Glomerular visceral epithelial cell (primary cell): ENCODE results near the gene CKLF.

Source experiments
- DNase-seq: peaks from one replicate; pipeline ENCODE4 v3.0.0-alpha.2; 2016; ENCODE audit errors: extremely low spot score

Gene CKLF

DNA sequence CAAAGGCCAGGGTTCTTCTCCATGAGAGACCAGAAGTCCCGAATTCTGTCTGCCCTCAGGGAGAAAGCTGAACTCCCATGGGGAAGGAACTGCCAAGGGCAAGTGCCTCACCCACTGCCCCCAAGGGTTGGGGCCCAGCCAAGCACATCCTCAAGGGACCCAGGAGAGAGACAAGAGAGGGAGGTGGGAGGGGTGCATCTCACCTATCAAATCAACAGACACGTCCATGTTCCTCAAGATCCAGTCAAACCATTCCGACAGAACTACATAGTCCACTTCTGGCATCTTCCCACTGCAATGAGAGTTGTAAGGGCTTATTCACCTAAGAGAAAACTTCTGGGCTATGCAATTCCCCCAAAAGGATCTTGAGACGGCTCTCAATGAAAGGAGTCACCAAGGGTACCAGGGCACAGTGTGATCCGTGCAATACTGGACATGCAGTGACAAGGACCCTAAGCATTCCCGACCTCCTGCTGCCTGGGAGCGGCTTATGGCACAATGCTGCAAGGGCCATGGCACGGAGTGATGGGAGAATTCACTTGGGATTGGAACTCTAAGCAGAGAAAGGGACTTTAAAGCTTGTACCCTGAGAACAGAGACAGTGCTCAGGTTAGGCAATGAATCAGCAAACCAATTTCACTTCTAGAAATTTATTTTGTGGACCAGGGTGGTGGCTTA lies 34.7 kb upstream of the CKLF start:
- no peak for DNase-seq

DNA sequence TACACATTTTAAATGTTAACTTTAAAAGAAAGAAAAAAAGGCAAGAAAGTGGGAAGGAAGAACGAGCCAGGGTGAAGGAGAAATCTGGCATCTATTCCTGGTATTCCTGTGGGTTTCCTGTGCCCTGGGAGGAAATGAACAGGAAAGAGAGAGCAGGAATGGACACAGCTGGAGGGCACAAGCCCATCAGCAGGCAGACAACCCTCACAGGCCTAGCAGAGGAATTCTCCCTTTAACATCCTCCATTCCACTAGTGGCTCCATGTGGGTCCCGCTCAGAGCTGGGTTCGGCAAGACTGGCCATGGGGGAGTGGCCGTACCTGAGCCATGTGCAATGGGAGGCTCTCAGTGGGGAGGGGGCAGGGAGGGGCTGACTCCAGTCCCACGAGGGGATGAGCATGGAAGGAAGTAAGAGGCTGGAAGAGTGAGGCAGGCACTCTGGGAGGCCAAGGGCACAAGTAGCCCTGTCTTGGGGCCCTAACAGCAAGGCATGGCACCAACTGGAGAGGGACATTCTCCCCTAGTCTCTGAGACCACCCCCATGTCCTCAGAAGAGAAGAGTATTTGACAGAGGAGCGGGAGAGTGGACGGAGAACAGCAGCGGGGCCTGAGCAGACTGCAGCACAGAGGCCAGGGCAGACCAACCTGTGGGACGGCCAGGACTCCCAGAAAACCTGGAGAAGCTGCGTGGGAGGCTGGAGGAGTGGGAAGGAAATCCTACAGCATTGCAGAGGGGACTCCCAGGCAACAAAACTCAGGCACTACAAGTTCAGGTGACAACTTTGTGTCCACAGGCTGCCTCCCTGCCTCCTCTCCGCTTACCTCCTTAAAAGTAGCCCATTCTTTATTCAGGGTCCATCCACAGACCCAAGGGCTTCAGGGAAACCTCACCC lies 32.6 kb upstream of the CKLF start:
- DNase-seq = no peak

DNA sequence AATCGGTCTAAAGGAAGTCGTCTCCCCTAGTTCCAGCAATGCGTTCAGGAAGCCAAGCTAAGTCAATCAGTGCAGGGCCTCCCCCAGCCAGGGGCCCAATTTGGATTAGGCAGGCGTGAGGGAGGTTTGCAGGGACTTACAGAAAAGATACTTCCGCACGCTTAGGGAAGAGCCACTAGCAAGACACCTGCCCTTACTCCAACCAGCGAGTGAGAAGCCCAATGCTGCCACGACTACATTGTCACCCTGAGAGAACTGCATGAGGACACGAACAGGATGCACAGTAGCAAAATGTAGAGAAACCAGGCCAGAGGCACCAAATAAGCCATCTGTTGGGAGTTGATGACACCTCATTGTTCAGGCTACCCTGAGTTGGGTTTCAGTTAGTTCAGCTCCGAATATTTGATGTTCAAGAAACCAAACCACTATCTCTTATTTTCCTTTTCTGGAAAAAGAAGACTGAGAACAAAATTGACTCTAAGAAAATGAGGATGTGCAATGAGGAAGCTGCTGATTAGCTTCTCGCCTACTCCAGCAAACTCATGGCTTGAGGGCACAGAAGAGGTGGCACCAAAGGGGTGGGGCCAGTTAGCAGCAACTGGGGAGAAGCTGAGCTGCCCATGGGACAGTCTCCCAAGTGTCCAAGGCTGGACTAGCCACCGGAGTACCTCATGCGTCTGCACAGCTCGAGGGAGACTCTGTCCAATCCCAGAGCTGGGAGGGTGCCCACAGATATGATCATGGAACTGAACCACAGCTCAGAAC lies 31.8 kb upstream of the CKLF start:
- DNase-seq = no peak

DNA sequence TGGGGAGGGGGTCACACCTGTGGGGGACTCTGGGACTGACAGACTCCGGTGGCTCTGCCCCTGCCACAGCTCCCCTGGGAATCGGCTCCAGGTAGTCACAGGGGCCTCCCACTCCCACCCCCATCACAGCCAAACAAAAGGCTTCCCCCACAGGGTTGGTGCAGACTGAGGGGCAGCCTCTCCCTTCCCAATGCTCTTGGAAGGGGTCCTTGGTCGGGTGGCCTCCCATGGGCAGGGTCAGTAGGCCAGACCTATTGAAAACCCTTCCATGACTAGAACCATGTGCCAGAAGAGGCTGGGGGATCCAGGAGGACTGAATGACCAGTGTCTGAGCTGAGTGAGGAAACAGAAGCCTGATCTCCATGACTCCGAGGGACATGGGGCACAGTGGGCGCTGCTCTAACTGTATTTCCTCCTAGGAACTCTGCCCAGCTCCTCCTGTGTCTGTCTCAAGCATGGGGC lies 31.1 kb upstream of the CKLF start:
- DNase-seq = no peak

GRCh38 chr16:66521951-66522771 lies 30.2 kb upstream of the CKLF start:
- peak; percentile 98 for DNase-seq

- no peak for DNase-seq
Measured at GRCh38 chr16:66522816-66523590, 29.4 kb upstream of the CKLF start.

GRCh38 chr16:66523861-66524354 lies 28.5 kb upstream of the CKLF start:
- no peak for DNase-seq

DNA sequence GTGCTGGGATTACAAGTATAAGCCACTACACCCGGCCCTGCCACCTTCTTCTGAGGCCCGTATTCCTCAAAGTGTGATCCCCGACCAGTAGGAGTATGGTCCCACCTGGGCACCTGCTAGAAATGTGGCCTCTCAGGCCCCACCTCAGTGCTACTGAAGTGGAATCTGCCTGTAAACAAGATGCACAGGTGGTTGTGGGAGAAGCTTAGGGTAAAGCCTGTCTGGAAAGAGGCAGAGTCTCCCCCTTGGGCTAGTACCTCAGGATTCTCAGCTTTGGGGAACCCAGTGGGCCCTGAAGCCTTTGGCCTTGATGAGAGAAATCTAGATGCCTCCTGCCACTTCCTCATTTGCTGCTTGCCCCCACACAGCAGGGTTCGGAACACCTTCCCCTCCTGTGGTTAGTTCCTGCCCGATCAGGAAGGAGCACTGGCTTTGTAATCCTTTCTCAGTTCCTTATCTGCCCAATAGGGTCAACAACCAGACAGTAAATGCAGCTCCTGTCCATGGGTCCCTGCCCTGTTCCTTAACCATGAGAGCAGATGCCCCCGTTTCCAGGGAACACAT lies 27.7 kb upstream of the CKLF start:
- no peak for DNase-seq

- DNase-seq = no peak
Measured at GRCh38 chr16:66525396-66526180, 26.8 kb upstream of the CKLF start.

- no peak for DNase-seq
Measured at GRCh38 chr16:66528294-66528693, 24.1 kb upstream of the CKLF start.

DNA sequence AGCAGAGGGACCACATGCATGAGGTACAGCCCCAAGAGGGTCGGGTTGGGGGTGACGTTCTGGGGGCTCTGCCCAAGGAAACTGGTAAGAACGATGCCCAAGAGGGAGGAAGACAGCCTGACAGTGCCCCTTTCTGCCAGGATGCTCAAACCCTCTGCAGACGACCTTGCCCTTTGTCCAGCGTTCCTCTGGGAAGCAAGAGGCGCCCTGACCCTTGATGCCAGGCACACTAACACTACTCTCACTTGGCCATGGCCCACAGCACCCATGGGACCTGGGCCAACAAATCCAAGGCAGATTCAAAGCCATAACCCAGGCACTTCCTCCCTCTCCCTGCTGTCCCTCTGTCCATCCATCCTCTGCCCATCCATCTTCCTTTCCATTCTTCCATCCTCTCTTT lies 22.9 kb upstream of the CKLF start:
- DNase-seq = no peak

- no peak for DNase-seq
Measured at GRCh38 chr16:66534376-66534799, 18.0 kb upstream of the CKLF start.

DNA sequence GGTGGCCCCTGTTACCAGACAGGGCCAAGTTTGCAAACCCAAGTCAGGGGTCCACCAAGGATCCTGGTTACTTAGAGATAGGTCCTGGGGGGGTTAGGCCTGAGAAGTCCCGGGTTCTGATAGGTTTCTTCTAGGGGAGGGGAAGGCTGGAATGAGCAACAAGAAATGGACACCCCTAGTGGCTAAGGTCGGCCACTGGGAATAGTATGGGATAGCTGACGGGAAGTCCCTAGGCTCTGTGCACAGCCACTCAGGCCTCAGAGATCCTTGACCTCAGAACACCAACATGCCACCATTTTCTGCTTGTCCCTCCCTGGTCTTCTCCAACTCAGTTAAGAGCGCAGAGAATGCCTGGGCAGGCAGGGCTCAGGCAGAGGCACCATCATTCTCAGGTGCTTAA lies 15.9 kb upstream of the CKLF start:
- no peak for DNase-seq

DNA sequence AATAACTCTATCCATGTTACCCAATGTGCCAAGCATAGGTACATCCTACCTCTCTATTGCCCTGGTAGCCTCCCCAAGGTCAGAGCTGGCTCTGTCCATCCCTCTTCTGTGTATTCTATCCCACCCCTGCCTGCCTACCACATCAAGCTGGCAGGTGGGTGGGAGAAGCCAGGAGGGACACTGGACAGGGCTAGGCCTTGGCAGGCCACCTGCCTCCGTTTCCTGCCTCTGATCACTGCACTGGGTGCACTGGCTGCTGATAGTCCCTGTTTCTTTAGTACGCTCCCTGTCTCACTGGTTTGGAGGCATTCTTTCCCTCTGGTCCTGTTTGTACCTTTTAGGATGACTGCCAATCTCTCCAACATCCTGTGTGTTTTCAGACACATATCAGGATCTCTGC lies 15.1 kb upstream of the CKLF start:
- no peak for DNase-seq

GRCh38 chr16:66538910-66539309 lies 13.5 kb upstream of the CKLF start:
- DNase-seq = no peak

- DNase-seq = peak; percentile 93
Measured at GRCh38 chr16:66539623-66540469, 12.5 kb upstream of the CKLF start.

- no peak for DNase-seq
Measured at GRCh38 chr16:66541388-66542355, 10.7 kb upstream of the CKLF start.
